SH-SY5Y (cell line): ENCODE measurements around the gene MCM6.

Experiments used
- GATA2 ChIP-seq: IDR thresholded peaks from 2 replicates; pipeline ENCODE4 v1.6.1; 2011; ENCODE audit warnings: mild to moderate bottlenecking, low read depth, low read length
- GATA3 ChIP-seq: IDR thresholded peaks from 2 replicates; pipeline ENCODE4 v1.6.1; 2011; ENCODE audit warnings: low read depth, mild to moderate bottlenecking, low read length, moderate library complexity

The MCM6 gene

GRCh38 chr2:135817951-135818350 lies 58.3 kb downstream of the MCM6 start:
- TF ChIP-seq GATA2: no peak
- TF ChIP-seq GATA3: no peak

GRCh38 chr2:135817466-135817865 lies 58.8 kb downstream of the MCM6 start:
- TF ChIP-seq GATA2 (no peak), GATA3 (no peak)

- TF ChIP-seq GATA3 (no peak), GATA2 (no peak)
Measured at GRCh38 chr2:135815269-135815668, 61.0 kb downstream of the MCM6 start.

- TF ChIP-seq GATA3 (no peak), GATA2 (no peak)
Measured at GRCh38 chr2:135812907-135813511, 63.2 kb downstream of the MCM6 start.

GRCh38 chr2:135803278-135803677 lies 73.0 kb downstream of the MCM6 start:
- no peak for TF ChIP-seq GATA2
- TF ChIP-seq GATA3: no peak

- TF ChIP-seq GATA3 (no peak), GATA2 (no peak)
Measured at GRCh38 chr2:135802350-135802749, 73.9 kb downstream of the MCM6 start.

GRCh38 chr2:135800513-135801460 lies 75.5 kb downstream of the MCM6 start:
- TF ChIP-seq GATA2 (no peak), GATA3 (no peak)

GRCh38 chr2:135799738-135800137 lies 76.5 kb downstream of the MCM6 start:
- no peak for TF ChIP-seq GATA3
- TF ChIP-seq GATA2: no peak

GRCh38 chr2:135798762-135799161 lies 77.5 kb downstream of the MCM6 start:
- TF ChIP-seq GATA3 (no peak), GATA2 (no peak)

- TF ChIP-seq GATA2 (no peak), GATA3 (no peak)
Measured at GRCh38 chr2:135798275-135798705, 78.0 kb downstream of the MCM6 start.

GRCh38 chr2:135797497-135798274 lies 78.6 kb downstream of the MCM6 start:
- TF ChIP-seq GATA3 (no peak), GATA2 (no peak)

- no peak for TF ChIP-seq GATA3
- TF ChIP-seq GATA2: no peak
Measured at GRCh38 chr2:135796606-135797005, 79.6 kb downstream of the MCM6 start.

- TF ChIP-seq GATA2: no peak
- no peak for TF ChIP-seq GATA3
Measured at GRCh38 chr2:135792401-135793150, 83.7 kb downstream of the MCM6 start.
